NCI-H1092 (cell line): ENCODE measurements around the gene TMCC3.
"Not testable (repeated sequence)": the region's sequence is repeated elsewhere in the genome, so short reads cannot be mapped to it uniquely, and the experiment has no call there.

Source experiments
- DNase-seq: peaks from one replicate; lab custom pipeline; 2025; lab: John Stamatoyannopoulos, UW

Gene TMCC3

DNA sequence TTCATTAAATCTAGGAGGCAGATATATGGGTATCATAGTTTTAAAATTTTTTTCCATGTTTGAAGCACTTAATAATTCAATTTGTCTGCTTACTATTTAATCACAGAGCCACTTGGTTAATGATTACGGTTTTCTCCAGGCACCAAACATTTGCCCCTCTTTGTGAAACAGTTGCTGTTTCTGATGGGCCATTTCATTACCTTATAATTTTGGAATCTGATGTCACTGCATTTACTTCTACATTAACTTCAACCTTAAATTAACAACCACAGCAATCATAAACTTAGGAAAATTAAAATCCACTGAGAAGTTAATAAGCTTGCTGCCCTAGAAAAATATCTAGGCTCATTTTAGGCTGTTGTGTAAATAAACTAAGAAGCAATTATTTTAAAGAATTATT lies 17.0 kb downstream of the TMCC3 start:
- no peak for DNase-seq

DNA sequence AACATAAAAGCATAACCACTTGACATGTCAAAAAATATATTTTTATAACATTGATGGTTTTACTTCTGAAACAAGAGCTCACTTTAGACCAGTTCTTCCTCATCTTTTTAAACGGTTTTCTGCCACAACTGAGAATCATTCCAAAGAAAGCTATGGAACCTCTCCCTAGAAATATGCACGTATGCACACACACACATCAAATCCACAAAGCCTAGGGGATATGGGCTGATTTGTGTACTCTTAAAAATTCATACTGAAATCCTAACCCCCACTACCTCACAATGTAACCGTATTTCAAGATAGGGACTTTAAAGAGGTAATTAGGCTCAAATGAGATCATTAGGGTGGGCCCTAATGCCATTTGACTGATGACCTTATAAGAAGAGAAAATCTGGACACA lies 19.3 kb downstream of the TMCC3 start:
- no peak for DNase-seq

DNA sequence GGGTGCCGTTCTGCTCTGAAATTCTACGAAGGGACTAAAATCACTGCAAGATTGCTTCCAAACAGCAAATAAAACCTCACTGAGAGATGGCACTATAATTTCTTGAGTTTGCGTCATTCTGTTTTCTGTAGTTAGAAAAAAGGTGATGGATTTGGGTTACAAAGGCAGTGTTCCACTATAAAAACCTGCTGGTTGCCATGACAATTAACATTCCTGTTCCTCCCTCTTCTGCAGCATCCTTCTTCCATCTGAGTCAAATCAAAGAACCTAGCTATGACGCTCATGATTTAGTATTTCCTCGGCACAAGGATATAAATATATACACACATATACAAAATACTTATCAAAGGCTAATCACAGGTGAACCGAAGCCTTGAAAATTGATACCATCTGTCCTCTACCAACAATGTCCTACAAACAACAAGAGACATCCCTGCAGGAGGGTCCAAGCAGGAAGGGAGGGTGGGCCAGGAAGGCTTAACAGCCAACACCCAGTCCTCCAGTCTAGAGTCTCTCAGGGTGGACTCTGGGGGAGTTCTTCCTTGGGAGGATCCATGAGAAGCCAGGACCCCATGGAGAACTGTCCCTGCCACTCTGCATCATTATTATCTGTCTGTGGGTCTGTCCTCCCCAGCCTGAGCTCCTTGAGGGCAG lies 21.4 kb downstream of the TMCC3 start:
- DNase-seq, result no peak

GRCh38 chr12:94628369-94628768 lies 22.0 kb downstream of the TMCC3 start:
- no peak for DNase-seq

GRCh38 chr12:94625531-94625930 lies 24.8 kb downstream of the TMCC3 start:
- no peak for DNase-seq

GRCh38 chr12:94623161-94623920 lies 27.0 kb downstream of the TMCC3 start:
- no peak for DNase-seq

DNA sequence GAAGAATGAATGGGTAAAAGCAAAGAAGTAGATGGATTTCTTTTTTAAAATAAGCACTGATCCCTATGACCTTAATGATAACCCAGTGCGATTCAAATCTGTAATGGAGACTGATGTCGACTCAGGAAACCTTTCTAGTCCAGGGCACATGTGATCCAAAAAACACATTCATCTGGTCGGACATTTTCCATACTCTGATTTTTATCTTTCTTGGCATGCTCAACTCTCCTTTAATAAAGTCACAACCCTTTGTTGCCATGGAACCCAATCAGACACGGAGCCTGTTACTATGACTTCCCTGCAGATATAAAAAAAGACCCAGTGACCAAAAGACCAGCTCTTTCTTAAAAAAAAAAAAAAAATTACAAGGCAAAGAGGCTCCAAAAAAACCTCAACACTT lies 27.9 kb downstream of the TMCC3 start:
- DNase-seq, result no peak

GRCh38 chr12:94621662-94622359 lies 28.5 kb downstream of the TMCC3 start:
- DNase-seq, result no peak

DNA sequence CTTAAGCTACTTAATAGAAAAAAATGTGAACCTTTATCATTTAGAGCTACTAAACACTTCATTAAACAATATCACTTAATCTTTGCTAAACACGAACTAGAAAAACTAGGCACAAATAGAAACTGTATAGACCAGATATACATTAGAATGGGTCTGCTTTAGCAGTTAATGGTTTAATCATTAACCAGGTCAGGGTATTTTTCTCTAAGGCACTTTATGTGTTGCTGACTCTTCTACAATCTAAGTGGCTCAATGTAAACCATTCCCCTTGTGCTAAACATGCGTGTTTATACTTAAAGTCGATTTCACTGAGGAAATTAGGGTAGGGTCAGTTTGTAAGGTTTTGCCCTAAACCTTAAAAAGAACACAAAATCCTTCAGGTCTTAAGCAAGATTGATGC lies 29.7 kb downstream of the TMCC3 start:
- DNase-seq, result no peak

GRCh38 chr12:94618995-94619695 lies 31.2 kb downstream of the TMCC3 start:
- DNase-seq, result no peak

DNA sequence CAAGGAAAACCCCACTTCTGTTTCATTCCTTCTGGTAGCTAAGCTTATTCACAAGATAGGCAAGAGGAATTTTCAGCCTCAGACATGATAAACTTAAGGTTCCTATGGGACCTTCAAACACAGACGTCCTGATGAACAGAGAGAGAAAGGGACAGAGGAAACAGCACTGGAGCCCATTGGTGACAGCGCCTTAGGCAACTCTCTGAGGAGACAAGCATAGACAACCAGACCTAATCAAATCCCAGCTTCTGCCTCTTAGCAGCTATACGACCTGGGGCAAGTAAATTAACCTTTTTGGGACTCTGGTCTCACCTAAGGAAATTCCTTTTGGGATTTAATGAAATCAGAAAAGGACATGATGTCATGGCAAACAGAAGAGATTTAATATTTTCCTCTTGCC lies 33.3 kb downstream of the TMCC3 start:
- no peak for DNase-seq

- no peak for DNase-seq
Observed at GRCh38 chr12:94616203-94616729, 34.1 kb downstream of the TMCC3 start.

- no peak for DNase-seq
Observed at GRCh38 chr12:94615260-94616181, 34.8 kb downstream of the TMCC3 start.

- no peak for DNase-seq
Observed at GRCh38 chr12:94614288-94614721, 36.1 kb downstream of the TMCC3 start.

GRCh38 chr12:94609917-94610443 lies 40.4 kb downstream of the TMCC3 start:
- DNase-seq, result no peak

DNA sequence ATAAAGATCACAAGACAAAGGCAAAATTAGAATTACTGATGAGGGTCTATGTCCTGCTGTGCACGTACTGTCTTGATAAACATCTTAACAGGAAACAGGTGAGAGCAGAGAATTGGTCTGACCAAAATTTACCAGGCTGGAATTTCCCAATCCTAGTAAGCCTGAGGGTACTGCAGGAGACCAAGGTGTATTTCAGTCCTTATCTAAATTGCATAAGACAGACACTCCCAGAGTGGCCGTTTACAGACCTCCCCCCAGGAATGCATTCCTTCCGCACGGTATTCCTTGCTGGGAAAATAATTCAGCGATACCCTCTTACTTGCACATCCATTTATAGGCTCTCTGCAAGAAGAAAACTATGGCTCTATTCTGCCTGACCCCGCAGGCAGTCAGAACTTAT lies 43.5 kb downstream of the TMCC3 start:
- DNase-seq, result not testable (repeated sequence)

GRCh38 chr12:94604366-94604698 lies 46.0 kb downstream of the TMCC3 start:
- no peak for DNase-seq

- DNase-seq, result no peak
Observed at GRCh38 chr12:94603434-94604365, 46.7 kb downstream of the TMCC3 start.

GRCh38 chr12:94602024-94602423 lies 48.3 kb downstream of the TMCC3 start:
- DNase-seq, result no peak

- not testable (repeated sequence) for DNase-seq
Observed at GRCh38 chr12:94601307-94601706, 49.0 kb downstream of the TMCC3 start.
